ENCODE results near the gene ZNRF3. TPM values are rescaled to one million over a fixed set of nuclear protein-coding genes. Genes with fewer than 3 reads are reported as not detected.
"Not testable (repeated sequence)": the region's sequence is repeated elsewhere in the genome, so short reads cannot be mapped to it uniquely, and the experiment has no call there.

The ZNRF3 gene
- polyA plus RNA-seq, 3 donors: 26.9 to 28.8 (median 27.6) TPM

- no peak for DNase-seq (ENCODE audit: low read depth in 3 of 3, low spot score in 2 of 3)
Observed at GRCh38 chr22:28883917-28884746, 760 bp downstream of the ZNRF3 start.

GRCh38 chr22:28884747-28885350 is 1.5 kb downstream of the ZNRF3 start:
- DNase-seq (ENCODE audit: low read depth in 3 of 3, low spot score in 2 of 3): no peak

- no peak for DNase-seq (ENCODE audit: low read depth in 3 of 3, low spot score in 2 of 3)
Observed at GRCh38 chr22:28885939-28886338, 2.6 kb downstream of the ZNRF3 start.

GRCh38 chr22:28886679-28887078 is 3.3 kb downstream of the ZNRF3 start:
- DNase-seq (ENCODE audit: low read depth in 3 of 3, low spot score in 2 of 3): not testable (repeated sequence)

- no peak for DNase-seq (ENCODE audit: low read depth in 3 of 3, low spot score in 2 of 3)
Observed at GRCh38 chr22:28887725-28888459, 4.5 kb downstream of the ZNRF3 start.

GRCh38 chr22:28889478-28890024 is 6.2 kb downstream of the ZNRF3 start:
- no peak for DNase-seq (ENCODE audit: low read depth in 3 of 3, low spot score in 2 of 3)

GRCh38 chr22:28891156-28891733 is 7.9 kb downstream of the ZNRF3 start:
- DNase-seq (ENCODE audit: low read depth in 3 of 3, low spot score in 2 of 3): no peak

GRCh38 chr22:28892175-28892731 is 8.9 kb downstream of the ZNRF3 start:
- DNase-seq (ENCODE audit: low read depth in 3 of 3, low spot score in 2 of 3): no peak

GRCh38 chr22:28893810-28894209 is 10.4 kb downstream of the ZNRF3 start:
- DNase-seq (ENCODE audit: low read depth in 3 of 3, low spot score in 2 of 3): no peak

- DNase-seq (ENCODE audit: low read depth in 3 of 3, low spot score in 2 of 3): no peak
Observed at GRCh38 chr22:28894334-28894733, 11.0 kb downstream of the ZNRF3 start.

- no peak for DNase-seq (ENCODE audit: low read depth in 3 of 3, low spot score in 2 of 3)
Observed at GRCh38 chr22:28894807-28895206, 11.4 kb downstream of the ZNRF3 start.

GRCh38 chr22:28896611-28897010 is 13.2 kb downstream of the ZNRF3 start:
- no peak for DNase-seq (ENCODE audit: low read depth in 3 of 3, low spot score in 2 of 3)

- DNase-seq (ENCODE audit: low read depth in 3 of 3, low spot score in 2 of 3): no peak
Observed at GRCh38 chr22:28898233-28898629, 14.9 kb downstream of the ZNRF3 start.

- DNase-seq (ENCODE audit: low read depth in 3 of 3, low spot score in 2 of 3): no peak
Observed at GRCh38 chr22:28899199-28899853, 16.0 kb downstream of the ZNRF3 start.

GRCh38 chr22:28900379-28900925 is 17.1 kb downstream of the ZNRF3 start:
- DNase-seq (ENCODE audit: low read depth in 3 of 3, low spot score in 2 of 3): no peak

- DNase-seq (ENCODE audit: low read depth in 3 of 3, low spot score in 2 of 3): no peak
Observed at GRCh38 chr22:28902490-28902889, 19.1 kb downstream of the ZNRF3 start.

- DNase-seq (ENCODE audit: low read depth in 3 of 3, low spot score in 2 of 3): no peak
Observed at GRCh38 chr22:28903080-28903479, 19.7 kb downstream of the ZNRF3 start.

- no peak for DNase-seq (ENCODE audit: low read depth in 3 of 3, low spot score in 2 of 3)
Observed at GRCh38 chr22:28903729-28904128, 20.4 kb downstream of the ZNRF3 start.

- DNase-seq (ENCODE audit: low read depth in 3 of 3, low spot score in 2 of 3): no peak
Observed at GRCh38 chr22:28904211-28904896, 21.0 kb downstream of the ZNRF3 start.

All from right renal cortex interstitium (tissue), 3 donors.